NCI-H1694 treated with DMSO at 0.1 percent for 48 hours (cell line): Measurements from ENCODE around the gene PRR14.

ENCODE experiments used
- DNase-seq: peaks from one replicate; lab custom pipeline; 2025; lab: John Stamatoyannopoulos, UW

Gene PRR14

DNA sequence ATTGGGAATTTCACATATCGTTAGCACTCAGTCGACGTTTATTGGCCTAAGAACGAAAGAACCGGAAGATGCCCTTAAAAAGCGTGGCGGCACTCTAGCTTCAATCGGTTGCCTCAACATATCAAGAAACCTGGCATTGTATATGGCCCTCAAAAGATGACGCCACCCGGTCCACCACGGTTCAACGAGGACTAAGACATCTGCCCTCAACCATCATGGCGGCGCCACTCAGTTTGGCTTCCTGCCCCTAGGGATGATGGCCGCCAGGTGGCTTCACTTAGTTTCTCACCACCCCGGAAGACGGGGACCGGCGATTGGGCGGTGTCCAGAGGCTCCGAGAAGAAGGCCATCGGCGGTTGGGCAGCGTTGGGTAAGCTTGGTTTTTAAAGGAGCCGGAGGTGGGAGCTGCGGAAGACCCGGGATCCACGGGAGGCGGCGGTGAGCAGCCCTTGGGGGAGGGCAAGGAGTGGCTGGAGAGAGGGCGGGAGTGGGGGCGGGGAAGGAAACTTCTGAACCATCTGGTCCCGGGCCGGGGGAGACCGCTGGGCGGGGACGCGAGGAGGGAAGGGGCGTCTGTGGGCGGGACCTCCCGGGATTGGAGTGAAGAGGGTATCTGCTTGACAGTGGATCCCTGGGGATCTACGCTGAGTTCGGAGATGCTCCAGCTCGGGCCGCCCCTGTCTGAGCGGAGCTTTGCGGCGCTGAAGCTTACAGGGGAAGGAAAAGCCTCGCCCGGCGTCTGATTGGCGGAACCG lies at the start of gene PRR14:
PRR14 (plus strand) TSS at position 592 of the 755 bp plus-strand sequence. CDS start 686 bp downstream, outside the sequence.
- peak; percentile 98 for DNase-seq

DNA sequence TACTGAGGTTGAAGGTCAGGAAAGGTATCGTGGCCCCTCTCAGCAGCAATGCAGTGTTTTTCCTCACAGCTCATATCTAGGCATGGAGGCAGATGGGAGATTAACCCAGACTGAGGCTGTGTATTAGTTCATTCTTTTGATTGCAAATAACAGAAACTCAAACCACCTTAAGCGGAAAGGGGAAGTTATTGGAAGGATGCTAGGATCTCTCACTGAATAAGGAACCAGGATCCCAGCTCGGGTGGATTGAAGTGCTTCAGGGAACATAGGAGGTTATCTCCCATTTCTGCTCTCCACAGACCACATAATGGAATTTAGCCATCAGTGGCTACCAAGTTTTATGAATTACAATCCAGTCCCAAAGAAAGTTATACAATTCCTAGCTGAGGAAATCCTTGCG lies 48.8 kb upstream of the PRR14 start:
- DNase-seq = no peak

DNA sequence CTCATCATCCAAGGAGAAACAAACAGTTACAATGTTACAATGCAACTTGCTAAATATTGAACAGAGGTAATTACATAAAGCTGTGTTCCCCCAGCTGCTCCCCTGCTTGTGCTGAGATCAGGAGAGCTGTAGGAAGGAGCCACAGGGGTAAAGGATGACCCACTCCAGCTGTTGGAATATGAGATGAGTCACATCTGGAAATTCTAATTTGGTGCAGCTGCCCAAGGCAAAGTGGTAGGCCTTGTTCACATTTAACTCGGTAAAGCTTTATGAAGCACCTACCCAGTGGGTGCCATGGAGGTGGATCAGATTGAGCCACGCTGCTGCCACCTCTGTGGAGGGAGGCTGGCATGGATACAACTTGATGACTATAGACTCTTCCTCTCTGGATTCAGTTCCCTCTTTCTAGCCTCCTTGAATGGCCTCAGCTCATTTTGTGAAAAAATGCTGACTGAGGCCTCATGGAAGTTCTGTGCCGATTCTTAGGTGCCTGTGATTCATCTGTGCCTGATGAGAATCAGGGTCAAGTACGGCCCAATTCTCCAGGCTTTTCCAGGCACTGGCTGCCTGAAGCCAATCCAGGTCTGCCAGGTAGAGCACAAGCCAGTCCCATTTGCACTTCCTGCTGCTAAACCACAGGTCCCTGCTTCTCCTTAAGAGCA lies 48.0 kb upstream of the PRR14 start:
- DNase-seq = no peak

GRCh38 chr16:30603945-30604315 lies 46.8 kb upstream of the PRR14 start:
- no peak for DNase-seq

DNA sequence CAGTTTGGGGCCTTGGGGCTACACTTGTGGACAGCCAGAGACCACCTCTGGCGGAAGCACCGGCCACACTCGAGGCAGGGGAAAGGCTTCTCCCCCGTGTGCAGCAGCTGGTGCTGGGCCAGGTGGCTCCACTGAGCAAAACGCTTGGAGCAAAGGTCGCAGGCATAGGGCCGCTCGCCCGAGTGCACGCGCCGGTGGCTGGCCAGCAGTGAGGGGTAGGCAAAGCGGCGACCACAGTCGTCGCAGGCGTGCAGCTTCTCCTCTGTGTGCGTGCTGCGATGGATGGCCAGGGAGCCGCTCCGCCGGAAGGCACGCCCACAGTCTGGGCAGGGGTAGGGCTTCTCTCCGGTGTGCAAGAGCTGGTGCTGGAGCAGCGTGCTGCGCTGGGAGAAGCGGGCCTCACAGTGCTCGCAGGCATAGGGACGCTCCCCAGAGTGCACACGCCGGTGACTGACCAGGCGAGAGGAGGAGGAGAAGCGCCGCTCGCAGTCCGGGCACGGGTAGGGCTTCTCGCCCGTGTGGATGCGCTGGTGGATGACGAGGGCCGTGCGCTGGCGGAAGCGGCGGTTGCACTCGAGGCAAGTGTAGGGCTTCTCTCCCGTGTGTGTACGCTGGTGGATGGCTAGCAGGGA lies 46.3 kb upstream of the PRR14 start:
- DNase-seq = no peak

DNA sequence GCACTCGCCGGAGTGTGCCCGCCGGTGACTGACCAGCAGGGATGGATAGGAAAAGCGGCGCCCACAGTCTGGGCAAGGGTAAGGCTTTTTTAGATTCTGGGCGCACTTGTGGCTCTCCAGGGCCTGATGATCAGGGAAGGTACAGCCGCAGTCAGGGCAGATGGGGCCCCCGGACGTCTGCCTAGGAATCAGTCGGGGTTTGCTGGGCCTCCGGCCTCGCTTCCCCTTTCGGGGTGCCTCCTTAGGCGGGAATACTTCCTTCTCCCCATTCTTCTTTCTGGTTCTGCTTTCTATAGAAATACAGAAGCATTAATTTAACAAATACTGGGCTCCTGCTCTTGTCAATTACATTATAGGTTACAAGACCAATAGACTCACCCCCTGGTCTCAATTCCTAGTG lies 45.6 kb upstream of the PRR14 start:
- DNase-seq = no peak

DNA sequence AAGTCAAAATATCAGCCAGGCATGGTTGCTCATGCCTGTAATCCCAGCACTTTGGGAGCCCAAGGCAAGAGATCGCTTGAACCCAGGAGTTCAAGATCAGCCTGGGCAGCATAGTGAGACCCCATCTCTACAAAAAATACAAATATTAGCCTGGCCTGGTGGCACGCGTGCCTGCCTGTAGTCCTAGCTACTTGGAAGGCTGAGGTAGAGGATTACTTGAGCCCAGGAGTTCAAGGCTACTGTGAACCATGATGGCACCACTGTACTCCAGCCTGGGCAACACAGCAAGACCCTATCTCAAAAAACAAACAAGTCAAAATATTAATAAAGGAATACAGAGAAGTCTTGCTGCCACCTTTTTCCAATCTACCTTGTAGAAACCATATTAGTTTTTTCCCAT lies 44.8 kb upstream of the PRR14 start:
- DNase-seq = no peak

GRCh38 chr16:30609002-30609925 lies 41.5 kb upstream of the PRR14 start:
- peak; percentile 9 for DNase-seq

GRCh38 chr16:30609926-30610839 lies 40.6 kb upstream of the PRR14 start, which contains the start of gene ZNF689:
Gene ZNF689, minus strand, starts transcription at chr16:30610389. Its CDS starts 348 bp downstream, at chr16:30610041.
- DNase-seq = peak; percentile 91

DNA sequence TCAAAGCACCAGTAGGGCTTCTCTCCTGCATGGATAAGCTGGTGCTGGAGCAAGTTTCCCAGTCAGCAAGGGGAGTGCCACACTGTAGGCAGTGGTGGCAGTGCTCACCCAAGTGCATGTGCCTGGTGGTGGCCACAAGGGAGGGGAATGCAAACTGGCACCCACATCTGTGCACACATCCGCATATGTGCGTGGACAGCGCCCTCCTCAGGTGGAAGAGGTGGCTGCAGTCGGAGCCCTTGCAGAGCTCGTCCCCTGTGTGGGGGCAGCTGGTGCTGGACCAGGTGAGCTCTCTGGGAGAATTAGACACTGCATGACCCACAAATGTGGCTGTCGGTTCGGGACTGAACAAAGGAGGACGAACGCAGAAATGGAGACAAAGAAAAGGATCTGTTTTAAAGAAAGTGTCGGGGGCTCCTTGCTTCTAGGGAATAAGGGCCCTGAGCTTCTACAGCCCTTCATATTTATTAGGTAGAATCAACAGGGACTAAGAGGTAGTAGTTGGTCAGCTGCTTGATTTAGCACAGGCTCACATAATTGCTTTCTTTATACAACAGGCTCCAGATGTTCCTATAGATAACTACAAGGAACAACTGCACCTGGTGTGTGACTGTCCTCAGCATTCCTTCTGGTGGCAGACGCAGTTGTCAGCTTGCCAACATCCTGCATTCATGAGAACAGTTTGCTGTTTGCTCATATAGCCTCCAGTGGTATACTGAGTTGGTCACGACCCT lies 35.2 kb upstream of the PRR14 start:
- peak; percentile 29 for DNase-seq

DNA sequence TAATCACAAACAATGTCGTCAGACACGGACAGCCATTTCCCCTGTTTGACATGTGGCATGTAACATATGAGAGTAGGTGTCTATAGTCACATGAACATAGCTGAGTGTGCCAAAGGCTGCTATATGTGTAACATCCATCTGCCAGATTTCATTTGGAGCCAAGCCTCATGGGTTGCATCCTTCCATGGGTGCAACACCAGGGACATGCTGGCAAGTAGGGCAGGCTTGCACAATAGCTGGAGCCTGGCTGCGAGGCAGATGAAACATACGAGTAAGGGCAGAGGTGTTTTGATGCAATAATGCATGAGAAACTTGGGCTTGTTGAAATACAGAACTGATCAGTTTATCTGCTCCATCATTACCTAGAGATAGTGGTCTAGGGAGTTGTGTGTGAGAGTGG lies 31.6 kb upstream of the PRR14 start:
- DNase-seq = peak; percentile 39

DNA sequence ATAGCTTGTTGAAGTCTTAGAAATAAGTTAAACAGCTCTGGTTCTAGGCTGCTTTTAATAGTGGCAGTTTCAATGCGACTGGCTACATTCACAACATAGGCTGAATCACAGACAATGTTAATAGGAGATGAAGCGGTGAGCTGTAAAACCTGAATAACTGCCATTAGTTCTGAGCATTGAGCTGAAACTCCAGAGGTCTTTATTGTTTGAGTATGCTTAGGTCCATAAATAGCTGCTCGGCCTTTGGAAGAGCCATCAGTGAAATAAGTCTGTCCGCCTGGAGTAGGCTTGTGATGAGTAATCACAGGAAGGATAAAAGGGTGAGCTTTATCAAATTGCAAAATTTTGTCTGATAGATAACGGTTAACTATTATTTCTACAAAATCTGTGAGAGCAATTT lies 31.1 kb upstream of the PRR14 start:
- DNase-seq = no peak

DNA sequence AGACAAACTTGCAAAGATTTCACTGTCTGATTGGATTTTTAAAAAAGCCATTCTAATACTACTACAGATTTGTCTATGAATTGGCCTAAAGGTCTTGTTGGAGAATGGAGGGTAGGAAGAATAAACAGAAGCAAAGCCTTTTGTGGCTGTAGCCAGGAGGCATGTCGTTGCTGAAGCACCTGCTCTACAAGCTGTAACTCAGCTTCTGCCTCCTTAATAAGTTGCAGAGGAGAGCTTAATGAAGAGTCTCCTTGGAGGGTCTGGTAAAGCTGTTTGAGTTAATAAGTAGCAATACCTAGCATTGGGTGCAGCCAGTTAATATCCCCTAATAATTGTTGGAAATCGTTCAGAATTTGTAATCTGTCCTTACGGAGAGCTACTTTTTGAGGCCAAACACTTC lies 30.6 kb upstream of the PRR14 start:
- no peak for DNase-seq

- no peak for DNase-seq
These were observed 29.0 kb upstream of the PRR14 start for GRCh38 chr16:30621765-30622164.

DNA sequence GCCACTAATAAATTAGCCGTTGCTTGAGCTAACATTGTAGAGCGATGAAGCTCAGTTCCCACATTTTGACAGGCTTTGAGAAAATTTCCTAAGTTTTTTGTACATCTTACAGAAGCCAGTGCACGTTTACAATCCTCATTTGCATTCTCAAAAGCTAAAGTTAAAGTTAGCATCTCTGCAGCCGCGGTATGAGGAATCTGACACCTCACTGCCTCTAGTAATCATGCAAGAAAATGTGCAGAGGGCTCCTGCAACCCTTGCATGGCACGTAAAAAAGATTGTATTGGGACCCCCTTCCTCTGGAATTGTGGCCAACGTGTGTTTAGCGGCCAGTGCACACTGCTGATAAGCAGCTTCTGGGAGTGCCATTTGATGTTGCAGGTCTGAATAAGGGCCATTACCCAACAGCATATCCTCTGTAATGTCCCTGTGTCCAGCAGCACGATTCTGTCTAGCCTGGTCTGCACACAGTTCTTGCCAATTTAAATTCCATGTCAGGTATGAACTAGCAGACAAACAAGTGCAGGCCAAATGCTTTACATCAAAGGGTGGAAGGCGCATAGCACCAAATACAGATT lies 28.2 kb upstream of the PRR14 start:
- DNase-seq = no peak

GRCh38 chr16:30623536-30624283 lies 27.1 kb upstream of the PRR14 start:
- no peak for DNase-seq

DNA sequence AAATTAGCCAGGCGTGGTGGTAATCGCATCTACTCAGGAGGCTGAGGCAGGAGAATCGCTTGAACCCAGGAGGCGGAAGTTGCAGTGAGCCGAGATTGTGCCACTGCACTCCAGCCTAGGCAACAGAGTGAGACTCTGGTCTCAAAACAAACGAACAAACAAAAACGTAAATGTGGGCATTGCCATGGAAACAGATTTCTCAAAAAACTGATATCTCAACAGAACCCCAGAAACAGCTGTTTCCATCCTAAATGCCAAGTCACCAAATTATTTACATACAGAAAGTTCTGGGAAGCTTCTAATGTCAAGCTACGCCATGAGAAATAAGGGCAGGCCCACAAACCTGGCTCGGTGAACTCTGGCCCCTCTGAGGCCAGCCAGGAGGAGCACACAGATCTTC lies 24.5 kb upstream of the PRR14 start:
- DNase-seq = no peak

DNA sequence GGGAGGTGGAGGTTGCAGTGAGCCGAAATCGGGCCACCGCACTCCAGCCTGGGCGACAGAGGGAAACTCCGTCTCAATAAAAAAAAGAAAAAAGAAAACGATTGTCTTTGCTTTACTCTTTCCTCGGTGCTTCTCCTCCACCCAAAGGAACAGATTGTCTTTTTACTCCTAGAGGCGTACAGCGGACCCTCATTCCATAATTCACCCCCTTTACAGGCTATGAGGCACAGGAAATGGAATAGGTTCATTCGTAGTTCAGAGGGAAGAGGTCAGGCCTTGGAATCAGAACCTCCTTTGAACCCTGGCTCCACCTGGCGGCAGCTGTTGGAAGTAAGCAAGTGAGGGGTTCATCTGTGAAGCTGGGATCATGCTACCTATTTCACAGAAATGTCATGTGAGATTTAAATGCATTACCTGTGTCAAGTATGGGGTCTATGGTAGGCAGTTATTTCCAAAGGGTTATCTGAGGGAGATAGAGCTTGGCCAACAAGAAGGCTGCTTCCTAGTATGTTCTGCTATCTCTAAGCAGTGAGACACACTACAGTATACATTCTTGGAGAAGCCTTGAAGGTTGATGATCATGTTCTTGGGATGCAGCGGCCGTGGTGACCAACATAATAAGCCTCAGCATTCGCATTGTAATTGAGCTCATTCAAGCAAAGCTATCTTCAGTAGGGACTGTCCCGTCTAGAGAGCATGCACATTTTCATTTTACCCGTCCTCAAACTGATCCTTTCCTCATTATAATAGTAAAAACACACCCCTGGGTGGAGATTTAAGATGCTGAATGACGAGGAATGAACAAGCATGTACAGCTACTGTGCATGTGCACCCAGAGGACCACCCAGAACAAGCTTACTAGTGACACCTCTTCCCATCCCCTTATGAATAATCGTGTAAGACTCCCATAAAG lies 21.9 kb upstream of the PRR14 start:
- peak; percentile 63 for DNase-seq
